Lung microvascular endothelial cell (primary cell): ENCODE data around the gene FAM181B. TPM values are rescaled to one million over a fixed set of nuclear protein-coding genes. Genes with fewer than 3 reads are reported as not detected.

ENCODE experiments used
- DNase-seq, 2 donors: peaks; one replicate each; pipeline versions ENCODE4 v3.0.0 to v3.0.0-alpha.2; 2010; ENCODE audit warnings: low read depth in 2 of 2
- total RNA-seq: library from RNA; depleted of rRNA; stranded (reverse); fragments of >200 nt; gene quantifications from 2 replicates; pipeline ENCODE4 v1.2.1, GENCODE V29; 2014

Gene FAM181B, protein sequence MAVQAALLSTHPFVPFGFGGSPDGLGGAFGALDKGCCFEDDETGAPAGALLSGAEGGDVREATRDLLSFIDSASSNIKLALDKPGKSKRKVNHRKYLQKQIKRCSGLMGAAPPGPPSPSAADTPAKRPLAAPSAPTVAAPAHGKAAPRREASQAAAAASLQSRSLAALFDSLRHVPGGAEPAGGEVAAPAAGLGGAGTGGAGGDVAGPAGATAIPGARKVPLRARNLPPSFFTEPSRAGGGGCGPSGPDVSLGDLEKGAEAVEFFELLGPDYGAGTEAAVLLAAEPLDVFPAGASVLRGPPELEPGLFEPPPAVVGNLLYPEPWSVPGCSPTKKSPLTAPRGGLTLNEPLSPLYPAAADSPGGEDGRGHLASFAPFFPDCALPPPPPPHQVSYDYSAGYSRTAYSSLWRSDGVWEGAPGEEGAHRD
- not detected in 2 replicates for total RNA-seq

DNA sequence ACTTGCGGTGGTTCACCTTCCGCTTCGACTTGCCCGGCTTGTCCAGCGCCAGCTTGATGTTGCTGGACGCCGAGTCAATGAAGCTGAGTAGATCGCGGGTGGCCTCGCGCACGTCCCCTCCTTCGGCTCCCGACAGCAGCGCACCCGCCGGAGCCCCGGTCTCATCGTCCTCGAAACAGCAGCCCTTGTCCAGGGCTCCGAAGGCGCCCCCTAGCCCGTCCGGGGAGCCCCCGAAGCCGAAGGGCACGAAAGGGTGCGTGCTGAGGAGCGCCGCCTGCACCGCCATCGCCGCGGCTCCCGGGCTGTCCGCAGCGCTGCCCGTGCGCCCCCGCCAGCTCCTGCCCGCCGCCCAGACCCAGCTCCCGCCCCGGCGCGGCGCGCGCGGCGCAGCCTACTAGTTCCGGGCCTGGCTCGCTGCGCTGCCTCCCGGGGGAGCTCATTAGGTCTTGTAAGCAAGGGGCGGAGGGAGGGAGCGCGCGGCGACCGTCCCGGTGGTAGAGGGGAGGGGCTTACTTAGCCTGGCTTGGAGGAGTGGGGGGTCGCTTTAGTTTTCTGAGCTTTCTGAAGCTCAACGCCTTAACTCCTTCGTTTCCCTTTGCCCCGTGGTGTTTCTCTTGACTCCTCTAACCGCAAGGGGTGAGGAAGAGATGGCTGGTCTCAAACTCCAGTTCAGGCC, at the start of gene FAM181B:
TSS of gene FAM181B (minus strand) at position 421 of the 676 bp plus-strand sequence. CDS start at position 286, 135 bp downstream.
- DNase-seq, result peak; percentile 34 to 37

- DNase-seq, result no peak
These were observed 49.2 kb upstream of the FAM181B start for GRCh38 chr11:82782825-82783374.

DNA sequence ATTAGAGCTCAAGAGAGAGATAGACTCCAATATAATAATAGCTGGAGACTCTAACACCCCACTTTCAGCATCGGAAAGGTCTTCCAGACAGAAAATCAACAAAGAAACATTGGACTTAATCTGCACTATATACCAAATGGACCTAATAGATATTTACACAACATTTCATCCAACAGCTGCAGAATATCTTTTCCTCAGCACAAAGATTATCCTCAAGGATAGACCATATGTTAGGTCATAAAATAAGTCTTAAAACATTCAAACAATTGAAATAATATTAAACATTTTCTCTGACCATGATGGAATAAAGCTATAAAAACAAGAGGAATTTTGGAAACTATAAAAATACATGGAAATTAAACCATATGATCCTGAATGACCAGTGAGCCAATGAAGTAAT, 45.1 kb upstream of the FAM181B start:
- no peak for DNase-seq

GRCh38 chr11:82776377-82776776, 42.7 kb upstream of the FAM181B start:
- DNase-seq, result no peak

DNA sequence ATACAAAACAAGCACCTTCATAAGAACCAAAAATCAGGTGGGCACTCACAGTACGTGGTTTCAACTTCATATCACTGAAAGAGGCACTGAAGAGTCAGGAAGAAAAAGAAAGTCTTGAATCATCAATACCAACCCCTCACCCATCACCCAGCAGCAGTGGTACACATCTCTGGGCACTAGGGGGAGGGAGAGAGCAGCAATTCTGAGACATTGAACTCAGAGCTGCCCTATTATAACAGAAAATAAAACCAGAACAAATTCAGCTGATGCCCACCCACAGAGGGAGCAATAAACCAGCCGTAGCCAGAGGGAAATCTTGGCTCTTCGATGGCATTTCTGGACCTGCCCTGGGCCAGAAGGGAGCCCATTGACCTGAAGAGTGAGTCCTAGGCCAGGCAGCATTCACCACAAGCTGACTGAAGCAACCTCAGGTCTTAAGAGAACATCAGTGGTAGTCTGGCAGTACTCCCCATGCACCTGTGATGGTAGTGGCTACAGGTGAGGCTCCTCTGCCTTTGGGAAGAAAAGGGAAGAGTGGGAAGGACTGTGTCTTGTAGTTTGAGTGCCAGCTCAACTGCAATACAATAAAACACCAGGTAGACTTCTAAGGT, 42.2 kb upstream of the FAM181B start:
- DNase-seq, result peak; percentile 66

GRCh38 chr11:82775218-82775617, 41.6 kb upstream of the FAM181B start:
- DNase-seq, result no peak

DNA sequence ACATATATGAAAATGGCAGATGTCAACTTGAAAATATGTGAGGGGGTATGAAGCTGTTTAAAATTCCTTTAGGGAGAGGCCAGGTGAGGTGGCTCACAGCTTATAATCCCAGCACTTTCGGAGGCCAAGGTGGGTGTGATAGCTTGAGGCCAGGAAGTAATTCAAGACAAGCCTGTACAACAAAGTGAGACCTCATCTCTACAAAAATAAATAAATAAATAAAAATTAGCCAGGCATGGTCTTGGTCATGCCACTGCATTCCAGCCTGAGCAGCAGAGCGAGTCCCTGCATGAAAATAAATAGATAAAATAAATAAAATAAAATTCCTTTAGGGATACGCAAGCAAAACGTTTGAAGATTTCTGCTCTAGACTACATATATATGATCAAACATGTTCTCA, 38.1 kb upstream of the FAM181B start:
- DNase-seq, result no peak

- DNase-seq, result no peak
These were observed 33.5 kb upstream of the FAM181B start for GRCh38 chr11:82767123-82767522.

DNA sequence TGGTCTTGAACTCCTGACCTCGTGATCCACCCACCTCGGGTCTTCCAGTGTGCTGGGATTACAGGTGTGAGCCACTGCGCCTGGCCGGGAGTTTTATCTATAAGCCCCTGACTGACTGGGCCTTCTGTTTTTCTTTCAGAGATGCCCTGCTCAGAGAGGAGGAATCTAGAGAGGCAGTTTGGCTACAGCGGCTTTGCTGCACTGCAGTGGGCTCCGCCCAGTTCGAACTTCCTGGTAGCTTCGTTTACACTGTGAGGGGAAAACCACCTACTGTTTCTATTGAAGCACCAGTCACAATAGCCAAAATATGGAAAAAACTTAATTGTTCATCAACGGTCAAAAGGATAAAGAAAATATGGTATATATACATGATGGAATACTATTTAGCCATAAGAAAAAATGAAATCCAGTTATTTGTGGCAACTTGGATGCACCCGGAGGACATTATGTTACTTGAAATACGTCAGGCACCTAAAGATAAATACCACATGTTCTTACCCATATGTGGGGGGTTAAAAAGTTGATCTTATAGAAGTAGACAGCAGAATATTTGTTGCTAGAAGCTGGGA, 31.9 kb upstream of the FAM181B start:
- peak in 1 of 2 donors; percentile 8 for DNase-seq

DNA sequence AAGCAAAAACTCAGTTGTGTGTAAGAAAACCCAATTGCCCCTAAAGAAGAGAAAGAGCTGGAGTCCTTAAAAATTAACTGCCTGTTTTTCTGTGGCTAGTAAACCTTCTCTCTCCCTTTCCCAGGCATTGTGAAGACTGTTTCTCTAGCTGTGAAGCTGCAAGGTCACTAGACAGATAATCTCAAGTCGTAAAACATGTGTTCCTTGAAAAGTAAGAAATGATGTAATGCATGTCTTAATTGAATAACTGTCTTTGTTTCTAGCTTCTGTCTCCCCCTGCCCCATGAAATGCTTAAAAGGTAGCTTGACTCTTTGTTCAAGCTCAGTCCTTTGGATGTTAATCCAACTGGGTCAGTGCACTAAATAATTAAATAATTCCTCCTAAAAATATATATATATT, 29.5 kb upstream of the FAM181B start:
- DNase-seq, result no peak

DNA sequence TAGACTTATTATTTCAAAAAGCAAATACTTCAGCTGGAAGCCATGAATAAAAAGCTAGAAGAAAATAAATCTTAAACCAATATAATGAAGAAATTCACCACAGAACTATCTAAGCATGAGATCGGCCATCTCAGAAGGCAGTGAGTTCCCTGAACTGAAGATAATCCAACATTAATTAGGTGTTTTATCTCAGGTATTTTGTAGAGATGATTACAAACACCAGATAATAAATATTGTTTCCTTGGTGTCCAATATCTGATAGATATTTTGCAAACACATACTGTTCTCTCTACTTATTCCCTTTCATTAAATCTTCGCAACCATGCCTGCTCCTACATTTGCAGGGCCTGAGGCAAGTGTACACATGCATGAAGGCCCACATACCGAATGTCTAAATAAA, 26.0 kb upstream of the FAM181B start:
- no peak for DNase-seq

DNA sequence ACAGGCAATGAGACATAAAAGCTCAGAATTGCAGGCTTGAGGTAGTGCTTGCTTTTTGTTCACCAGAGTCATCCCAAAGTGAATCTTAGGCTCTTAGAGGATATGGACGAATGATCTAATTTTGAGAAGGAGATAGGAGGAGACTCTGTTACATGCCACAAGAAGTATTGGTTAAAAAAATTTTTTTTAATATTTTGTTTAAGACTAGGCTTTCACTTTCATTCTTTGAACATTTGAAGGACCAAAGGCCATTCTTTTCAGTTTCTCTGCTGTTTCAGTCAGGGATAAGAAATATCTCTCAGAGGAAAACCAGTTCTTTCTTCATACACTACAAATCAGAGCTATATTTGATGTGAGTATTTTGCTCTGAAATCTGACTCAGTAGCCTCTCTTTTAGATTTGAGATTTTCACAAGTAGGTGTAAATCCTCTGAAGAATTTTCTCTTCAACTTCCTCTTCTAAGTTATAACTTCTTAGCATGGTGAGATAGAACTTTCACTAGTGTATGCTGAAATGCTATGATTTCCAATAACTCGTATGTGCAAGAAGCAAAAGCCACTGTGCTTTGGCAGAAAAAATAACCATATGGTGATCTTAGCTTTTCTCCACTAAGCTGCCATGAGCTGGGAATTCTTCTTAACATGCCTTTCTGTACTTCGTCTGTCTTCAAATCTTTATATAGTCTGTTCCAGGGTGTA, 24.1 kb upstream of the FAM181B start:
- no peak for DNase-seq

- DNase-seq, result no peak
These were observed 23.3 kb upstream of the FAM181B start for GRCh38 chr11:82756765-82757639.

GRCh38 chr11:82754410-82754809, 20.7 kb upstream of the FAM181B start:
- DNase-seq, result no peak

- DNase-seq, result no peak
These were observed 20.3 kb upstream of the FAM181B start for GRCh38 chr11:82753921-82754320.

DNA sequence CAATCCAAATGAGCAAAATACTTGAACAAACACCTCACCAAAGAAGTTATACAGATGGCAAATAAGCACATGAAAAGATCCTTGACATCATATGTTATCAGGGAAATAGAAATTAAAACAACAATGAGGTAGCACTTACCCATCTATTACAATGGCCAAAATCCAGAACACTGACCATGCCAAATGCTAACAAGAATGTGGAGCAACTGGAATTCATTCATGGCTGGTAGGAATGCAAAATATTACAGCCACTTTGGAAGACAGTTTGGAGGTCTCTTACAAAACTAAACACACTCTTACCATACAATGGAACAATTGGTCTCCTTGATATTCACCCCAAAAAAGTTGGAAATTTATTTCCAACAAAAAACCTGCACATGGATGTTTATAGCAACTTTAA, 19.1 kb upstream of the FAM181B start:
- DNase-seq, result no peak

DNA sequence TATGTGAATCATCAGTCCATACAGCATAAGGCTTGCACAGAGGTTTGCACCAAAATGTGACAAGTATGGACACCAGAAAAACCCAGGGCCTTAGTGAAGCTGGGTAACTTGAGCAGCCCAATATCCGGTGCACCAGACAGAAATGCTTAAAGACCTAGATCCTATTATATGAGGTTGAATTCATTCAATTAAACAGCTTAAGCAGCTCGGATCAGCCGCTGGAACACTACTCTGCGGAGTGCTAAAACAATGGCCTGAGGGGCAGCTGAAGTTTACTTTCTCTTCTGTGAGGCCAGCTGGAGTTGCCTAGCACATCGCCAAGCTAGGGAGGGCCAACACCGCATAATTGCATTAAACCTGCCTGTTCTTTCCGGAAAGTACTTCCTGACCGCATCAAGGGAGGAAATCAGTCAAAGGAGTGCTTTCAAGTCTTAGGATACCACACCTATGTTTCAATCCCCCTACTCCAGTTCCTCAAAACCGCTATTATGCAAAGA, 17.0 kb upstream of the FAM181B start:
- DNase-seq, result peak; percentile 5 to 47

DNA sequence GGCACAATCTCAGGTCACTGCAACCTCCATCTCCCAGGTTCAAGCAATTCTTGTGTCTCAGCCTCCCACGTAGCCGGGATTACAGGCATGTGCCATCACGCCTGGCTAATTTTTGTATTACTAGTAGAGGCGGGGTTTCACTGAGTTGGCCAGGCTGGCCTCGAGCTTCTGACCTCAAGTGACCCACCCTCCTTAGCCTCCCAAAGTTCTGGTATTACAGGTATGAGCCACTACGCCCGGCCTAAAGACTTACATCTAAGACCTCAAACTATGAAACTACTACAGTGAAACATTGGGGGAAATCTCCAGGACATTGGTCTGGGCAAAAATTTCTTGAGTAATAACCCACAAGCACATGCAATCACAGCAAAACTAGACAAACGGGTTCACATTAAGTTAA, 13.8 kb upstream of the FAM181B start:
- DNase-seq, result no peak

DNA sequence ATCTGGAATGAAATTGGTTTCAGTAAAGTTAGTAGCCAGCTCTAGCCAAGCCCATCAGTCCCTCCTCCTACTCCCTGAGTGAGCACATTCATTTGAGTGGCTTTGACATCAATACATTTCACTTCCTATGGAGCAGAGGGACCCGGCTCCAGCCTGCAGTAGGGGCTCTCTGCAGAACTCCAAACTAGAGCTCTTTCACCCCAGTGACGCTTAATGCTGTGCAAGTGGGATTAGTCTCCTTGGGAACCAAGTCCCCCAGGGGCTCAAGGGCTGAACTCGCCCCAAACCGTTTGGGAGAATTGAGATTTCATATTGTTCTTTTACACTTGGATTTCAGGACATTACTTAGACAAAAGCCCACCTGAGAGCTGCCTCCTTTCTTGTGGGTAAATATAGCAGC, 4.4 kb upstream of the FAM181B start:
- no peak for DNase-seq

GRCh38 chr11:82734120-82734479, 436 bp upstream of the FAM181B start:
- no peak for DNase-seq
